WTC11 (cell line): ENCODE measurements around the gene PNMA8C. TPM values are rescaled to one million over a fixed set of nuclear protein-coding genes. Genes with fewer than 3 reads are reported as not detected.
A peak's percentile ranks its signal among the peaks of the same experiment; 100 is the strongest.

ENCODE experiments used
- ATAC-seq: fragments of 200-7000 bp; cut with Tn5 transposase; 2 replicates; pipeline ENCODE4 v1.10.0; 2021; ENCODE audit warnings: mild to moderate bottlenecking, moderate library complexity
- CTCF ChIA-PET: fragments of 300-600 bp; sonication (Branson Sonifier 250); formaldehyde crosslinking; loops from one replicate; lab custom pipeline; 2021; ENCODE audit warnings: antibody characterized with exemption; lab: Charles Lee
- POLR2A ChIA-PET: fragments of 350-600 bp; sonication (Branson Sonifier 250); formaldehyde crosslinking; loops from one replicate; lab custom pipeline; 2021; ENCODE audit warnings: antibody characterized with exemption; lab: Charles Lee
- DNase-seq: peaks from one replicate; pipeline ENCODE4 v3.0.0; 2021; ENCODE audit warnings: low spot score
- H3K27ac Mint-ChIP-seq: 2 replicates; pipeline ENCODE4 v1.8.0; 2021; ENCODE audit warnings: mixed read lengths
- H3K27me3 Mint-ChIP-seq: 2 replicates; pipeline ENCODE4 v1.8.0; 2021; ENCODE audit warnings: low read depth, mild to moderate bottlenecking, moderate library complexity, mixed read lengths
- H3K36me3 Mint-ChIP-seq: 2 replicates; pipeline ENCODE4 v1.8.0; 2021; ENCODE audit warnings: mixed read lengths
- H3K4me1 Mint-ChIP-seq: 2 replicates; pipeline ENCODE4 v1.8.0; 2022; ENCODE audit warnings: mixed read lengths
- H3K4me3 Mint-ChIP-seq: 2 replicates; pipeline ENCODE4 v1.8.0; 2021; ENCODE audit warnings: mild to moderate bottlenecking, moderate library complexity, mixed read lengths
- H3K9me3 Mint-ChIP-seq: 2 replicates; pipeline ENCODE4 v1.8.0; 2021; ENCODE audit warnings: mixed read lengths
- ATF2 ChIP-seq: sonication (generic); formaldehyde crosslinking; IDR thresholded peaks from 2 replicates; pipeline ENCODE4 v1.8.1; 2022; ENCODE audit warnings: low read depth, missing genetic modification reagents, borderline replicate concordance
- CDX4 ChIP-seq: fragments of 250-450 bp; sonication (Bioruptor Pico); IDR thresholded peaks from 2 replicates; pipeline ENCODE4 v1.9.0; 2021; ENCODE audit warnings: moderate library complexity, mild to moderate bottlenecking, inconsistent platforms, borderline replicate concordance
- FOXP1 ChIP-seq: sonication (generic); formaldehyde crosslinking; IDR thresholded peaks from 2 replicates; pipeline ENCODE4 v1.8.0; 2022; ENCODE audit warnings: missing genetic modification reagents, mild to moderate bottlenecking, moderate library complexity, borderline replicate concordance
- FOXP4 ChIP-seq: sonication (generic); formaldehyde crosslinking; IDR thresholded peaks from 2 replicates; pipeline ENCODE4 v1.8.0; 2022; ENCODE audit warnings: mild to moderate bottlenecking, missing genetic modification reagents
- GRHL2 ChIP-seq: fragments of 250-450 bp; sonication (Bioruptor Pico); IDR thresholded peaks from 2 replicates; pipeline ENCODE4 v1.8.0; 2022; ENCODE audit warnings: mild to moderate bottlenecking, moderate library complexity; ENCODE audit not compliant: insufficient replicate concordance, severe bottlenecking
- GTF2I ChIP-seq: fragments of 250-450 bp; sonication (Bioruptor Pico); conservative IDR thresholded peaks from 2 replicates; pipeline ENCODE4 v1.4.0; 2021; ENCODE audit warnings: mild to moderate bottlenecking
- HMGA2 ChIP-seq: fragments of 250-450 bp; sonication (Bioruptor Pico); IDR thresholded peaks from 2 replicates; pipeline ENCODE4 v1.4.0; 2021; ENCODE audit warnings: mild to moderate bottlenecking, moderate library complexity
- JAZF1 ChIP-seq: fragments of 250-450 bp; sonication (Bioruptor Pico); IDR thresholded peaks from 2 replicates; pipeline ENCODE4 v1.9.0; 2021; ENCODE audit warnings: moderate library complexity, mild to moderate bottlenecking, inconsistent platforms
- MYBL2 ChIP-seq: sonication (generic); formaldehyde crosslinking; IDR thresholded peaks from 2 replicates; pipeline ENCODE4 v1.8.1; 2023; ENCODE audit warnings: mild to moderate bottlenecking, moderate library complexity, missing genetic modification reagents
- NFYB ChIP-seq: sonication (generic); formaldehyde crosslinking; conservative IDR thresholded peaks from 2 replicates; pipeline ENCODE4 v1.8.0; 2022; ENCODE audit warnings: low read depth, missing genetic modification reagents
- NR3C1 ChIP-seq: sonication (generic); formaldehyde crosslinking; conservative IDR thresholded peaks from 2 replicates; pipeline ENCODE4 v1.8.1; 2023; ENCODE audit warnings: low read depth, mild to moderate bottlenecking, missing genetic modification reagents
- OVOL2 ChIP-seq: fragments of 250-450 bp; sonication (Bioruptor Pico); IDR thresholded peaks from 2 replicates; pipeline ENCODE4 v1.9.0; 2021; ENCODE audit warnings: mild to moderate bottlenecking, borderline replicate concordance
- PRDM15 ChIP-seq: sonication (generic); formaldehyde crosslinking; IDR thresholded peaks from 2 replicates; pipeline ENCODE4 v1.8.0; 2022; ENCODE audit warnings: missing genetic modification reagents
- TCF7 ChIP-seq: sonication (generic); formaldehyde crosslinking; IDR thresholded peaks from 2 replicates; pipeline ENCODE4 v1.8.0; 2022; ENCODE audit warnings: mild to moderate bottlenecking, low read depth, missing genetic modification reagents, moderate library complexity
- TP53 ChIP-seq: sonication (generic); formaldehyde crosslinking; IDR thresholded peaks from 2 replicates; pipeline ENCODE4 v1.8.1; 2023; ENCODE audit warnings: mild to moderate bottlenecking, missing genetic modification reagents
- USF2 ChIP-seq: sonication (generic); formaldehyde crosslinking; IDR thresholded peaks from 2 replicates; pipeline ENCODE4 v1.8.1; 2023; ENCODE audit warnings: mild to moderate bottlenecking, missing genetic modification reagents, moderate library complexity
- ZBTB21 ChIP-seq: sonication (generic); formaldehyde crosslinking; IDR thresholded peaks from 2 replicates; pipeline ENCODE4 v1.8.1; 2023; ENCODE audit warnings: mild to moderate bottlenecking, missing genetic modification reagents, borderline replicate concordance
- ZBTB43 ChIP-seq: sonication (generic); formaldehyde crosslinking; IDR thresholded peaks from 2 replicates; pipeline ENCODE4 v1.8.1; 2023; ENCODE audit warnings: mild to moderate bottlenecking, missing genetic modification reagents
- ZNF121 ChIP-seq: sonication (generic); formaldehyde crosslinking; IDR thresholded peaks from 2 replicates; pipeline ENCODE4 v1.8.0; 2023; ENCODE audit warnings: missing genetic modification reagents
- ZNF219 ChIP-seq: sonication (generic); formaldehyde crosslinking; IDR thresholded peaks from 2 replicates; pipeline ENCODE4 v1.8.0; 2023; ENCODE audit warnings: missing genetic modification reagents, mild to moderate bottlenecking, borderline replicate concordance
- ZNF281 ChIP-seq: sonication (generic); formaldehyde crosslinking; IDR thresholded peaks from 2 replicates; pipeline ENCODE4 v1.8.0; 2023; ENCODE audit warnings: mild to moderate bottlenecking, missing genetic modification reagents
- ZNF317 ChIP-seq: sonication (generic); formaldehyde crosslinking; IDR thresholded peaks from 2 replicates; pipeline ENCODE4 v1.8.1; 2023; ENCODE audit warnings: low read depth, mild to moderate bottlenecking, moderate library complexity, missing genetic modification reagents, borderline replicate concordance
- total RNA-seq: library from RNA; stranded (reverse); gene quantifications from 3 replicates; pipeline ENCODE4 v1.2.3, GENCODE V29; 2021

The PNMA8C gene
- total RNA-seq, 1 experiment from 2014 or later, result 1.2 TPM

GRCh38 chr19:46413262-46414031 lies 15.3 kb downstream of the PNMA8C start, which contains the start of gene CCDC8:
Gene CCDC8 (minus strand): TSS chr19:46413564. CDS start chr19:46412810, 754 bp downstream.
- ChIA-PET POLR2A (interaction anchor here (0.7 to 1.4 kb wide), 5 partner anchors 9 to 187 kb away, joined by 3 to 20 read pairs (median 6); partner anchors contain the start of gene CALM3), CTCF (interaction anchor here (0.6 to 1.5 kb wide), 17 partner anchors 8 to 248 kb away, joined by 3 to 19 read pairs (median 4); partner anchors contain the start of genes CALM3 and DACT3)
- peaks cover 55% of the 10 kb centered on the region for H3K4me1 Mint-ChIP-seq
- H3K27ac Mint-ChIP-seq, result peak within 1 kb of the TSS; percentile 94
- ATAC-seq, result peak; percentile 88
- H3K36me3 Mint-ChIP-seq, result peaks cover 13% of the 10 kb centered on the region
- peak; percentile 94 for DNase-seq
- no peaks in the 10 kb centered on the region for H3K9me3 Mint-ChIP-seq
- H3K4me3 Mint-ChIP-seq, result peak within 1 kb of the TSS; percentile 95
- H3K27me3 Mint-ChIP-seq, result peaks cover 6% of the 10 kb centered on the region
- 0 out of 2 replicates have a peak, but pooled peaks have one; percentile 28 for TF ChIP-seq ZBTB43
- TF ChIP-seq ATF2 (CRISPR knock-in tag), result no peak
- no peak for TF ChIP-seq HMGA2
- no peak for TF ChIP-seq CDX4 (CRISPR knock-in tag)
- TF ChIP-seq USF2 (CRISPR knock-in tag), result no peak; the same call in 1 of the 2 replicates
- TF ChIP-seq JAZF1 (CRISPR knock-in tag), result no peak
- TF ChIP-seq GTF2I, result no peak
- no peak for TF ChIP-seq PRDM15 (CRISPR knock-in tag)
- no peak for TF ChIP-seq ZNF317 (CRISPR knock-in tag)
- TF ChIP-seq GRHL2 (CRISPR knock-in tag), result no peak
- TF ChIP-seq ZNF281 (CRISPR knock-in tag), result peak; percentile 93
- TF ChIP-seq MYBL2 (CRISPR knock-in tag), result peak; percentile 60; the same call in 1 of the 2 replicates
- 0 out of 2 replicates have a peak, but pooled peaks have one; percentile 40 for TF ChIP-seq NR3C1 (CRISPR knock-in tag)
- no peak for TF ChIP-seq ZNF121
- TF ChIP-seq ZBTB21 (CRISPR knock-in tag), result peak; percentile 78; the same call in 1 of the 2 replicates
- TF ChIP-seq TP53, result peak; percentile 66
- no peak; the same call in 1 of the 2 replicates for TF ChIP-seq FOXP4 (CRISPR knock-in tag)
- TF ChIP-seq ZNF219 (CRISPR knock-in tag), result 0 out of 2 replicates have a peak, but pooled peaks have one; percentile 26
- TF ChIP-seq OVOL2 (CRISPR knock-in tag), result no peak
- no peak for TF ChIP-seq TCF7 (CRISPR knock-in tag)
- TF ChIP-seq FOXP1 (CRISPR knock-in tag), result peak; percentile 26
- TF ChIP-seq NFYB (CRISPR knock-in tag), result peak; percentile 89
